CD14-positive monocyte (primary cell): ENCODE measurements around the gene KIF4A. TPM values are rescaled to one million over a fixed set of nuclear protein-coding genes. Genes with fewer than 3 reads are reported as not detected.
A peak's percentile ranks its signal among the peaks of the same experiment; 100 is the strongest.

Source experiments
- DNase-seq, 3 donors: peaks; one replicate each; pipeline ENCODE4 v3.0.0-alpha.2; 2011 to 2022
- H2AFZ ChIP-seq: 2 replicates; pipeline ENCODE4 v1.6.0; 2012; ENCODE audit warnings: mild to moderate bottlenecking, low read depth, low read length, inconsistent platforms; ENCODE audit not compliant: insufficient read depth, poor library complexity, severe bottlenecking
- H3K27ac ChIP-seq, 2 donors: 1 replicate in 1 of 2; 2 replicates in 1 of 2; pipeline ENCODE4 v1.5.1; 2012 to 2013; ENCODE audit warnings: low read length in 2 of 2, control low read depth in 1 of 2, inconsistent platforms in 1 of 2, low read depth in 1 of 2, mild to moderate bottlenecking in 1 of 2
- H3K27me3 ChIP-seq, 2 donors: one replicate each; pipeline versions ENCODE4 v1.6.0 to v1.6.1; 2011 to 2013; ENCODE audit warnings: low read length in 2 of 2; ENCODE audit not compliant: control insufficient read depth in 2 of 2, insufficient read depth in 2 of 2
- H3K36me3 ChIP-seq, 2 donors: replicated peaks in 1 of 2; 1 replicate in 1 of 2; 2 replicates in 1 of 2; pipeline versions ENCODE4 v1.5.1 to v1.6.1; 2012 to 2013; ENCODE audit warnings: low read length in 2 of 2, control low read depth in 1 of 2, inconsistent platforms in 1 of 2, mild to moderate bottlenecking in 1 of 2; ENCODE audit not compliant: insufficient read depth in 2 of 2, control insufficient read depth in 1 of 2
- H3K4me1 ChIP-seq, 2 donors: 1 replicate in 1 of 2; 2 replicates in 1 of 2; pipeline versions ENCODE4 v1.5.1 to v1.6.1; 2012 to 2013; ENCODE audit warnings: low read length in 2 of 2, control low read depth in 1 of 2, inconsistent platforms in 1 of 2, mild to moderate bottlenecking in 1 of 2, moderate library complexity in 1 of 2; ENCODE audit not compliant: insufficient read depth in 2 of 2, control insufficient read depth in 1 of 2
- H3K4me2 ChIP-seq: replicated peaks from 2 replicates; pipeline ENCODE3; 2012; ENCODE audit warnings: low read length, moderate library complexity, mild to moderate bottlenecking; ENCODE audit not compliant: poor library complexity, severe bottlenecking; ENCODE audit errors: extremely low read depth
- H3K4me3 ChIP-seq, 3 experiments: fragments of 200-600 bp in 1 of 3; sonication (generic) in 1 of 3; replicated peaks in 1 of 3; 1 replicate in 2 of 3; 2 replicates in 1 of 3; pipeline ENCODE4 v1.5.1; 2011 to 2013; ENCODE audit warnings: low read length in 3 of 3, mild to moderate bottlenecking in 3 of 3, control low read depth in 2 of 3, low read depth in 2 of 3, inconsistent platforms in 1 of 3, moderate library complexity in 1 of 3
- H3K79me2 ChIP-seq: 2 replicates; pipeline ENCODE4 v1.6.0; 2012; ENCODE audit warnings: mild to moderate bottlenecking, control low read depth, inconsistent platforms, low read length, moderate library complexity; ENCODE audit not compliant: insufficient read depth
- H3K9ac ChIP-seq: 2 replicates; pipeline ENCODE4 v1.6.0; 2017; ENCODE audit warnings: low read length, mild to moderate bottlenecking; ENCODE audit not compliant: insufficient read depth, poor library complexity, severe bottlenecking
- H3K9me3 ChIP-seq, 2 donors: replicated peaks in 1 of 2; 1 replicate in 1 of 2; 2 replicates in 1 of 2; pipeline versions ENCODE4 v1.5.1 to v1.6.1; 2012 to 2013; ENCODE audit warnings: low read length in 2 of 2, control low read depth in 1 of 2; ENCODE audit not compliant: control insufficient read depth in 1 of 2, insufficient read depth in 1 of 2
- H4K20me1 ChIP-seq: 2 replicates; pipeline ENCODE4 v1.6.0; 2012; ENCODE audit warnings: mild to moderate bottlenecking, low read length, control low read depth, moderate library complexity; ENCODE audit not compliant: insufficient read depth
- H3K27ac Mint-ChIP-seq, 7 donors: one replicate each; pipeline ENCODE4 v1.8.0; 2020; ENCODE audit warnings: mild to moderate bottlenecking in 7 of 7, mixed read lengths in 7 of 7, moderate library complexity in 6 of 7, inconsistent platforms in 2 of 7
- H3K27me3 Mint-ChIP-seq, 3 donors: one replicate each; pipeline ENCODE4 v1.8.0; 2021 to 2022; ENCODE audit warnings: low read depth in 3 of 3, mild to moderate bottlenecking in 3 of 3, mixed read lengths in 3 of 3, moderate library complexity in 3 of 3, inconsistent platforms in 1 of 3
- H3K36me3 Mint-ChIP-seq, 2 donors: one replicate each; pipeline ENCODE4 v1.8.0; 2020; ENCODE audit warnings: mixed read lengths in 2 of 2, inconsistent platforms in 1 of 2, mild to moderate bottlenecking in 1 of 2
- H3K4me1 Mint-ChIP-seq: one replicate; pipeline ENCODE4 v1.8.0; 2020; ENCODE audit warnings: mild to moderate bottlenecking, mixed read lengths
- H3K4me3 Mint-ChIP-seq, 2 donors: one replicate each; pipeline ENCODE4 v1.8.0; 2020; ENCODE audit warnings: mild to moderate bottlenecking in 2 of 2, mixed read lengths in 2 of 2, moderate library complexity in 1 of 2
- H3K9me3 Mint-ChIP-seq, 7 donors: one replicate each; pipeline ENCODE4 v1.8.0; 2020 to 2022; ENCODE audit warnings: mixed read lengths in 7 of 7, mild to moderate bottlenecking in 6 of 7, moderate library complexity in 6 of 7, inconsistent platforms in 2 of 7
- CTCF ChIP-seq: fragments of 200-600 bp; IDR thresholded peaks from one replicate; pipeline ENCODE4 v1.8.0; 2022; ENCODE audit warnings: antibody characterized with exemption, mild to moderate bottlenecking
- WGBS: methylation state at CpG from one replicate; pipeline ENCODE4 v1.1.5; 2013; ENCODE audit warnings: missing lambda C conversion rate; ENCODE audit not compliant: insufficient coverage; 5-methylcytosine and 5-hydroxymethylcytosine counted together
- intact Hi-C, 2 donors: fragments of 100-400 bp; cut with micrococcal nuclease; formaldehyde crosslinking; loops; one replicate each; pipeline versions ENCODE4 v1.15.0 to v1.15.1; 2023
- polyA plus RNA-seq, 3 donors: library from polyadenylated mRNA; depleted of rRNA in 1 of 3; unstranded in 2 of 3; stranded (reverse) in 1 of 3; fragments of 300-500 nt in 2 of 3; fragments of >200 nt in 1 of 3; fragmentation: Illumina TruSeq in 2 of 3; gene quantifications; 1 replicate in 2 of 3; 2 replicates in 1 of 3; pipeline ENCODE4 v1.2.3, GENCODE V29; 2012 to 2021

KIF4A gene
- polyA plus RNA-seq, 3 donors = 0.03 TPM; not detected in 2

- peak in 2 of 3 donors; percentile 5 to 22 for DNase-seq
- intact Hi-C loops = no loop called here
- H3K9ac ChIP-seq = no peak overlapping the region
These were observed 163.2 kb downstream of the KIF4A start for GRCh38 chrX:70453024-70453618.

More at GRCh38 chrX:70453024-70453618, 163.2 kb downstream of the KIF4A start:
- peaks cover 20% of the 10 kb centered on the region for H3K4me1 Mint-ChIP-seq
- Histone ChIP-seq H3K27me3 (peaks cover 21 to 45% of the 10 kb centered on the region in 2 donors), H3K4me1 (peaks cover 16 to 19% of the 10 kb centered on the region in 2 donors), H3K4me2 (peak overlapping the region; percentile 68), H3K36me3 (no peaks in the 10 kb centered on the region), H3K4me3 (peak overlapping the region in 1 of 3 experiments; percentile 72), H2AFZ (peak overlapping the region; percentile 77), H3K27ac (no peak overlapping the region), H4K20me1 (no peaks in the 10 kb centered on the region), H3K9me3 (no peaks in the 10 kb centered on the region), H3K79me2 (no peaks in the 10 kb centered on the region)
- peaks cover 28 to 62% (median 55%) of the 10 kb centered on the region in 3 donors for H3K27me3 Mint-ChIP-seq
- TF ChIP-seq CTCF = no peak
- H3K27ac Mint-ChIP-seq = no peak overlapping the region
- H3K4me3 Mint-ChIP-seq = peak overlapping the region; percentile 68 to 78
- WGBS = 40% methylated on average over 1 of the region's 5 CpGs
- peaks cover 0 to 8% (median 0%) of the 10 kb centered on the region in 7 donors for H3K9me3 Mint-ChIP-seq
- no peaks in the 10 kb centered on the region for H3K36me3 Mint-ChIP-seq
